ENCODE results near the gene LRSAM1.

DNA sequence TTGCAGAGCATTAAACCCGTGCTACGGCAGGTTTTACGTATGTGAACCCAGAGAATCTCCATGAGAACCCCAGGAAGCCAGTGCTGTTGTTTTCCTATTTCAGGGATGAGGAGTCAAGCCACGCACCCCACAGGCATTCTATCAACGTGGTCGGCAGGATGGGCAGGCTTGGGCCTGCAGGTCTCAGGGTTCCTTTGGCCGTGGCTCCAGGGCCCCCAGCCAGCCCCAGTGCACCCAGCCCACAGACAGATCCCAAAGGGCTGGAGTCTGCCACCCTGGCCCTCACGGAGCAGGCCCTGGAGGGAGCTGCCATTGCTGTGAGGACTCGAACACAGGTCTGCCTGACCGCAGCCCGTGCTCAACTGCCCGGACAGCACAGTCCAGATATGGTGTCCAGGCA lies 83.6 kb downstream of the LRSAM1 start:
- TF ChIP-seq, protein P1, sequence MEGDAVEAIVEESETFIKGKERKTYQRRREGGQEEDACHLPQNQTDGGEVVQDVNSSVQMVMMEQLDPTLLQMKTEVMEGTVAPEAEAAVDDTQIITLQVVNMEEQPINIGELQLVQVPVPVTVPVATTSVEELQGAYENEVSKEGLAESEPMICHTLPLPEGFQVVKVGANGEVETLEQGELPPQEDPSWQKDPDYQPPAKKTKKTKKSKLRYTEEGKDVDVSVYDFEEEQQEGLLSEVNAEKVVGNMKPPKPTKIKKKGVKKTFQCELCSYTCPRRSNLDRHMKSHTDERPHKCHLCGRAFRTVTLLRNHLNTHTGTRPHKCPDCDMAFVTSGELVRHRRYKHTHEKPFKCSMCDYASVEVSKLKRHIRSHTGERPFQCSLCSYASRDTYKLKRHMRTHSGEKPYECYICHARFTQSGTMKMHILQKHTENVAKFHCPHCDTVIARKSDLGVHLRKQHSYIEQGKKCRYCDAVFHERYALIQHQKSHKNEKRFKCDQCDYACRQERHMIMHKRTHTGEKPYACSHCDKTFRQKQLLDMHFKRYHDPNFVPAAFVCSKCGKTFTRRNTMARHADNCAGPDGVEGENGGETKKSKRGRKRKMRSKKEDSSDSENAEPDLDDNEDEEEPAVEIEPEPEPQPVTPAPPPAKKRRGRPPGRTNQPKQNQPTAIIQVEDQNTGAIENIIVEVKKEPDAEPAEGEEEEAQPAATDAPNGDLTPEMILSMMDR (IDR thresholded peaks at IDR 0.05) = no peak
- no peak for TF ChIP-seq POLR2A (IDR thresholded peaks at IDR 0.05)
